Thyroid gland (tissue), 4 donors: ENCODE results near the gene AXL. TPM values are rescaled to one million over a fixed set of nuclear protein-coding genes. Genes with fewer than 3 reads are reported as not detected.
"Not testable (repeated sequence)": the region's sequence is repeated elsewhere in the genome, so short reads cannot be mapped to it uniquely, and the experiment has no call there.

Experiments used
- DNase-seq, 2 donors: peaks; one replicate each; pipeline ENCODE4 v3.0.0-alpha.2; 2019
- H3K27ac ChIP-seq, 3 donors: fragments of 200-600 bp; sonication (generic); 1 replicate in 2 of 3; 2 replicates in 1 of 3; pipeline ENCODE4 v1.5.1; 2016 to 2019; ENCODE audit warnings: mild to moderate bottlenecking in 1 of 3, moderate library complexity in 1 of 3
- H3K27me3 ChIP-seq: fragments of 200-600 bp; sonication (generic); one replicate; pipeline ENCODE4 v1.5.1; 2019
- H3K36me3 ChIP-seq, 2 donors: fragments of 200-600 bp; sonication (generic); one replicate each; pipeline ENCODE4 v1.5.1; 2016 to 2019
- H3K4me1 ChIP-seq, 2 donors: fragments of 200-600 bp; sonication (generic); one replicate each; pipeline ENCODE4 v1.5.1; 2017 to 2019
- H3K4me3 ChIP-seq, 3 donors: fragments of 200-600 bp; sonication (generic); replicated peaks in 1 of 3; 1 replicate in 2 of 3; 2 replicates in 1 of 3; pipeline ENCODE4 v1.5.1; 2016; ENCODE audit warnings: mild to moderate bottlenecking in 1 of 3
- H3K9me3 ChIP-seq: fragments of 200-600 bp; sonication (generic); one replicate; pipeline ENCODE4 v1.5.1; 2017
- POLR2A ChIP-seq, 2 donors: fragments of 450-650 bp; IDR thresholded peaks; one replicate each; pipeline ENCODE4 v1.6.1; 2017; ENCODE audit warnings: antibody characterized with exemption in 2 of 2, mild to moderate bottlenecking in 2 of 2, moderate library complexity in 1 of 2
- WGBS, 2 donors: methylation state at CpG; one replicate each; pipeline ENCODE4 v1.1.5; 2017; 5-methylcytosine and 5-hydroxymethylcytosine counted together
- intact Hi-C: fragments of 100-400 bp; cut with DNase I; formaldehyde crosslinking; loops from one replicate; pipeline ENCODE4 v1.15.1; 2023
- total RNA-seq, 4 donors: library from RNA; depleted of rRNA; stranded (reverse); fragments of >200 nt; gene quantifications; one replicate each; pipeline ENCODE4 v1.2.3, GENCODE V29; 2016
- TF ChIP-seq, protein P1 (sequence below), 6 experiments: fragments of 200-600 bp in 3 of 6; fragments of 450-650 bp in 3 of 6; sonication (generic) in 3 of 6; IDR thresholded peaks; one replicate each; pipeline ENCODE4 v1.5.1; 2016 to 2019; ENCODE audit warnings: antibody characterized with exemption in 6 of 6, mild to moderate bottlenecking in 2 of 6, inconsistent platforms in 1 of 6, moderate library complexity in 1 of 6

AXL gene
- total RNA-seq, 4 donors from 2014 or later: 17.5 to 61.3 (median 35.4) TPM

GRCh38 chr19:41276231-41276630 lies 57.2 kb downstream of the AXL start:
- Histone ChIP-seq H3K4me1 (no peaks in the 10 kb centered on the region), H3K4me3 (no peak overlapping the region), H3K36me3 (peaks cover 96 to 98% of the 10 kb centered on the region in 2 donors), H3K27ac (no peak overlapping the region), H3K9me3 (no peaks in the 10 kb centered on the region), H3K27me3 (no peaks in the 10 kb centered on the region)
- intact Hi-C loops: no loop called here
- WGBS, 2 donors: 69% methylated on average over 3 of the region's 3 CpGs
- TF ChIP-seq POLR2A (IDR thresholded peaks at IDR 0.05): no peak
- TF ChIP-seq, protein P1, sequence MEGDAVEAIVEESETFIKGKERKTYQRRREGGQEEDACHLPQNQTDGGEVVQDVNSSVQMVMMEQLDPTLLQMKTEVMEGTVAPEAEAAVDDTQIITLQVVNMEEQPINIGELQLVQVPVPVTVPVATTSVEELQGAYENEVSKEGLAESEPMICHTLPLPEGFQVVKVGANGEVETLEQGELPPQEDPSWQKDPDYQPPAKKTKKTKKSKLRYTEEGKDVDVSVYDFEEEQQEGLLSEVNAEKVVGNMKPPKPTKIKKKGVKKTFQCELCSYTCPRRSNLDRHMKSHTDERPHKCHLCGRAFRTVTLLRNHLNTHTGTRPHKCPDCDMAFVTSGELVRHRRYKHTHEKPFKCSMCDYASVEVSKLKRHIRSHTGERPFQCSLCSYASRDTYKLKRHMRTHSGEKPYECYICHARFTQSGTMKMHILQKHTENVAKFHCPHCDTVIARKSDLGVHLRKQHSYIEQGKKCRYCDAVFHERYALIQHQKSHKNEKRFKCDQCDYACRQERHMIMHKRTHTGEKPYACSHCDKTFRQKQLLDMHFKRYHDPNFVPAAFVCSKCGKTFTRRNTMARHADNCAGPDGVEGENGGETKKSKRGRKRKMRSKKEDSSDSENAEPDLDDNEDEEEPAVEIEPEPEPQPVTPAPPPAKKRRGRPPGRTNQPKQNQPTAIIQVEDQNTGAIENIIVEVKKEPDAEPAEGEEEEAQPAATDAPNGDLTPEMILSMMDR (IDR thresholded peaks at IDR 0.05): no peak
- no peak for DNase-seq

- H3K27me3 ChIP-seq: no peaks in the 10 kb centered on the region
- H3K27ac ChIP-seq: no peak overlapping the region
- WGBS, 2 donors: 93 to 98% methylated on average over 2 of the region's 2 CpGs
- peaks cover 91 to 94% of the 10 kb centered on the region in 2 donors for H3K36me3 ChIP-seq
- no peak overlapping the region for H3K4me3 ChIP-seq
- DNase-seq: no peak
- H3K9me3 ChIP-seq: no peaks in the 10 kb centered on the region
- intact Hi-C loops: no loop called here
- H3K4me1 ChIP-seq: no peaks in the 10 kb centered on the region
- TF ChIP-seq POLR2A (IDR thresholded peaks at IDR 0.05): no peak
- TF ChIP-seq, protein P1 (IDR thresholded peaks at IDR 0.05): no peak
These were observed 59.5 kb downstream of the AXL start for GRCh38 chr19:41278478-41278877.

DNA sequence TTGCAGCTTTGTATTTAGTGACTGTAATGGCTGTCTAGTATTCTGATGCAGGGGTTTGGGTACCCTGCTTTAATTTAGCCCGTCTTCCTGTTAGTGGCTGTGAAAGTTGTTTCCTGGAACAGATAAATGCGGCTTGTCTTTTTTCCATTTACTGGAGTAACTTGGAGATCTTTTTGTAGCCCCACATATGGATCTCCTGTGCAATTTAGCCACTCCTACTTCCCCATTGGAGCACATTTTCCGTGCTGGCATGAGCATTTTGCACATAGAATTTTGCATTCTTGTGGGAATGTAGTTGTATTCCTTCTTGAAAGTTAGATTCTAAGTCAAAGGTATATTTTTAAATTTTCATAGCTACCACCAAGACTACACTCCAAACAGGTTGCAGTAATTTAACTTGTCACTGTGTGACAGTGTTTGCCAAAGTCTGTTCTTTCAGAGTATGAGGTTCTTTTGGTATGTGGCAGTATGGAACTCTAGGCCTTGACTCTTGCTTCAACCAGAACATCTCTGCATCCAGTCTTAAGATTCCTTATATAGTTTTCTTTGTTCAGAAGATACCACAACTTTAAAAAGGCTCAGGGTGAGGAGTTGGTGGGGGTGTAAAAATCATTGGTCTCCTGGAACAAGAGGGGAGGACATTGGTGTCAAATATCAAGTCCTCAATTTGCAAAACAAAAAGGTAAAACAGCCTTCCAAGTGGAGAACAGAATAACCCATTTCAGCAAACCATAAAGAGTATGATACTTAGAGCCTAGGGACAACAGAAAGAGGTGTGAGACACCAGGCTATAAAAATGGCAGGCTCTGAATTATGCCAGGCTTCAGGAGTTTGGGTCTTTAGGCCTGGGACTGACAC lies 69.9 kb downstream of the AXL start:
- Histone ChIP-seq H3K27ac (no peak overlapping the region), H3K4me1 (no peaks in the 10 kb centered on the region), H3K4me3 (no peak overlapping the region), H3K36me3 (peaks cover 62 to 69% of the 10 kb centered on the region in 2 donors), H3K27me3 (no peaks in the 10 kb centered on the region), H3K9me3 (no peaks in the 10 kb centered on the region)
- TF ChIP-seq, protein P1 (IDR thresholded peaks at IDR 0.05): no peak
- no peak for TF ChIP-seq POLR2A (IDR thresholded peaks at IDR 0.05)
- WGBS, 2 donors: 82 to 84% methylated on average over 3 of the region's 3 CpGs
- DNase-seq: no peak
- intact Hi-C loops: no loop called here

GRCh38 chr19:41289814-41290213 lies 70.8 kb downstream of the AXL start:
- intact Hi-C loops, DNase-seq, H3K27ac ChIP-seq: not testable (repeated sequence)

GRCh38 chr19:41294393-41294792 lies 75.4 kb downstream of the AXL start:
- Histone ChIP-seq H3K4me1 (peaks cover 17 to 35% of the 10 kb centered on the region in 2 donors), H3K36me3 (peaks cover 64 to 73% of the 10 kb centered on the region in 2 donors), H3K27me3 (no peaks in the 10 kb centered on the region), H3K4me3 (no peak overlapping the region), H3K27ac (no peak overlapping the region), H3K9me3 (no peaks in the 10 kb centered on the region)
- TF ChIP-seq POLR2A (IDR thresholded peaks at IDR 0.05): no peak
- TF ChIP-seq, protein P1 (IDR thresholded peaks at IDR 0.05): no peak
- WGBS, 2 donors: 96 to 99% methylated on average over 10 of the region's 10 CpGs
- DNase-seq: no peak
- intact Hi-C loops: no loop called here

More at GRCh38 chr19:41289814-41290213, 70.8 kb downstream of the AXL start:
- not testable (repeated sequence) for H3K4me1 ChIP-seq, H3K27me3 ChIP-seq, H3K4me3 ChIP-seq, H3K9me3 ChIP-seq
- H3K36me3 ChIP-seq: peaks cover 63 to 71% of the 10 kb centered on the region in 2 donors
- WGBS, 2 donors: 97 to 98% methylated on average over 8 of the region's 8 CpGs
